Anterior cingulate cortex (tissue), 58 donors: ENCODE results near the gene PALLD.
"Not testable (repeated sequence)": the region's sequence is repeated elsewhere in the genome, so short reads cannot be mapped to it uniquely, and the experiment has no call there.

Experiments used
- DNase-seq, 58 donors: peaks; one replicate each; lab custom pipeline; 2025; lab: John Stamatoyannopoulos, UW

PALLD gene

GRCh38 chr4:168490711-168491110 is 6.1 kb upstream of the PALLD start:
- DNase-seq: no peak

- DNase-seq: no peak
Observed at GRCh38 chr4:168491563-168491962, 5.3 kb upstream of the PALLD start.

- DNase-seq: no peak
Observed at GRCh38 chr4:168498251-168498650, 1.4 kb downstream of the PALLD start.

- DNase-seq: no peak
Observed at GRCh38 chr4:168499241-168499640, 2.4 kb downstream of the PALLD start.

GRCh38 chr4:168501407-168501806 is 4.6 kb downstream of the PALLD start:
- no peak for DNase-seq

- no peak for DNase-seq
Observed at GRCh38 chr4:168502861-168503260, 6.0 kb downstream of the PALLD start.

GRCh38 chr4:168503652-168504362 is 7.0 kb downstream of the PALLD start:
- DNase-seq: peak in 1 of 58 donors; percentile 6

- no peak for DNase-seq
Observed at GRCh38 chr4:168504526-168504925, 7.7 kb downstream of the PALLD start.

GRCh38 chr4:168506014-168506413 is 9.2 kb downstream of the PALLD start:
- DNase-seq: no peak

GRCh38 chr4:168507178-168507815 is 10.4 kb downstream of the PALLD start:
- DNase-seq: peak in 2 of 58 donors; percentile 1 to 6

GRCh38 chr4:168508683-168509082 is 11.8 kb downstream of the PALLD start:
- no peak for DNase-seq

GRCh38 chr4:168509786-168510185 is 12.9 kb downstream of the PALLD start:
- DNase-seq: no peak

GRCh38 chr4:168511780-168512489 is 15.1 kb downstream of the PALLD start:
- DNase-seq: no peak

- DNase-seq: not testable (repeated sequence)
Observed at GRCh38 chr4:168513826-168514225, 17.0 kb downstream of the PALLD start.

- DNase-seq: no peak
Observed at GRCh38 chr4:168514249-168514852, 17.5 kb downstream of the PALLD start.

GRCh38 chr4:168515222-168516011 is 18.6 kb downstream of the PALLD start:
- no peak for DNase-seq

GRCh38 chr4:168516841-168517240 is 20.0 kb downstream of the PALLD start:
- no peak for DNase-seq

GRCh38 chr4:168519576-168519975 is 22.7 kb downstream of the PALLD start:
- DNase-seq: no peak

GRCh38 chr4:168521721-168522120 is 24.9 kb downstream of the PALLD start:
- no peak for DNase-seq

- DNase-seq: no peak
Observed at GRCh38 chr4:168522356-168522755, 25.5 kb downstream of the PALLD start.
